ENCODE measurements around the gene NCOA7. TPM values are rescaled to one million over a fixed set of nuclear protein-coding genes. Genes with fewer than 3 reads are reported as not detected.

NCOA7 gene
- total RNA-seq, 6 donors from 2014 or later = 33.5 to 75.6 (median 48.9) TPM

DNA sequence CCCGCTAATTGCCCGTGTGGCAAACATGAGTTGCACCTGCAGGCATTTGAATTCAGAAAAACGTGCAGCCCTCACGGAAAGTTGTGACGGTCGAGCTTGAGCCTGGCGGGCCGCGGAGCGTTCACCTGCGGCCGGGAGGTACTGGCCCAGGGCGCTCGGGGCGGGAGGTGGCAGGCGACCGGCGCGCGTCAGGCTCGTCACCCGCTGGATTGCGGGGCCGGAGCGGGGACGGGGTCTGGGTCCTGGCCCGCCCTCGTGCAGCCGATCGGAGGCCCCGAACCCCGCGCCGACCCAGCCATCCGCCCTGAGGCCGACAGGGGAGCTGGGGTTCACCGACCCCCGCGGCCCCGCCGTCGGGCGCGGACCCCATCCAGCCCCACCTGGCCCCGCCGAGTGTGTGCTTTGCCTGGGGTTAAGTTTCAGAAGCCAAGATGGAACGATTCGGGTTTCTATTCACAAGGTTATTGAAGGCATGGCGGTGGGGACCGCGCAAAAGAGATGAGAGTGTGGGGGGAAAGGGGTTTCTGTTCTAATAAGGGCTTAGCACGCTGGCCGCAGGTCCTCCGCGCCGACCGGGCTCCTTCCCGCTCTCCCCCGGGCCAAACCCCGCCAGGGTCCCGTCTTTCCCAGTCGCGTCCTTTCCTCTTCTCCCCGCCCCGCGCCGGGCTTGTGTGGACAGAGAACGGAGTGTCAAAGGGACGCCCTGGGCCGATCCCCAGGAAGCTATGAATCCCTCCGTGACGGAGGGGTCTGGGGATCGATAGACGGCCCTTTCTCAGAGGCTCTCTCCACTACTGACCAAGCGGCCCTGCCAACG lies 43.0 kb upstream of the NCOA7 start:
- Histone ChIP-seq H3K4me1 (peaks cover 21 to 49% (median 29%) of the 10 kb centered on the region in 4 donors), H3K9me3 (no peaks in the 10 kb centered on the region), H3K27me3 (peaks cover 0 to 34% (median 9%) of the 10 kb centered on the region in 4 donors), H3K36me3 (no peaks in the 10 kb centered on the region), H3K27ac (peak overlapping the region; percentile 81 to 89 (median 83)), H3K4me3 (peak overlapping the region; percentile 31 to 86 (median 74))
- peak; percentile 22 to 25 for ATAC-seq (ENCODE audit: low FRiP score in 2 of 2)
- peak; percentile 42 to 90 for DNase-seq
- TF ChIP-seq POLR2AphosphoS5 (IDR thresholded peaks at IDR 0.05) = no peak
- TF ChIP-seq, protein P1, sequence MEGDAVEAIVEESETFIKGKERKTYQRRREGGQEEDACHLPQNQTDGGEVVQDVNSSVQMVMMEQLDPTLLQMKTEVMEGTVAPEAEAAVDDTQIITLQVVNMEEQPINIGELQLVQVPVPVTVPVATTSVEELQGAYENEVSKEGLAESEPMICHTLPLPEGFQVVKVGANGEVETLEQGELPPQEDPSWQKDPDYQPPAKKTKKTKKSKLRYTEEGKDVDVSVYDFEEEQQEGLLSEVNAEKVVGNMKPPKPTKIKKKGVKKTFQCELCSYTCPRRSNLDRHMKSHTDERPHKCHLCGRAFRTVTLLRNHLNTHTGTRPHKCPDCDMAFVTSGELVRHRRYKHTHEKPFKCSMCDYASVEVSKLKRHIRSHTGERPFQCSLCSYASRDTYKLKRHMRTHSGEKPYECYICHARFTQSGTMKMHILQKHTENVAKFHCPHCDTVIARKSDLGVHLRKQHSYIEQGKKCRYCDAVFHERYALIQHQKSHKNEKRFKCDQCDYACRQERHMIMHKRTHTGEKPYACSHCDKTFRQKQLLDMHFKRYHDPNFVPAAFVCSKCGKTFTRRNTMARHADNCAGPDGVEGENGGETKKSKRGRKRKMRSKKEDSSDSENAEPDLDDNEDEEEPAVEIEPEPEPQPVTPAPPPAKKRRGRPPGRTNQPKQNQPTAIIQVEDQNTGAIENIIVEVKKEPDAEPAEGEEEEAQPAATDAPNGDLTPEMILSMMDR (IDR thresholded peaks at IDR 0.05) = no peak
- TF ChIP-seq EP300 (IDR thresholded peaks at IDR 0.05) = no peak
- TF ChIP-seq POLR2A (IDR thresholded peaks at IDR 0.05) = no peak
- 0 to 6% methylated on average over 20 to 35 of the region's 76 CpGs for WGBS, 2 donors

GRCh38 chr6:125748406-125749172 lies 42.2 kb upstream of the NCOA7 start:
- DNase-seq (no peak), ATAC-seq (ENCODE audit: low FRiP score in 2 of 2) (peak; percentile 2 to 4)
- Histone ChIP-seq H3K4me1 (peaks cover 21 to 49% (median 29%) of the 10 kb centered on the region in 4 donors), H3K27me3 (peaks cover 0 to 30% (median 9%) of the 10 kb centered on the region in 4 donors), H3K36me3 (no peaks in the 10 kb centered on the region), H3K27ac (peak overlapping the region; percentile 81 to 89 (median 83)), H3K9me3 (no peaks in the 10 kb centered on the region), H3K4me3 (peak overlapping the region; percentile 53 to 86 (median 74))
- peak in 1 of 4 donors; percentile 14 for TF ChIP-seq POLR2A (IDR thresholded peaks at IDR 0.05)
- TF ChIP-seq EP300 (IDR thresholded peaks at IDR 0.05) = no peak
- 1% methylated on average over 28 to 36 of the region's 42 CpGs for WGBS, 2 donors

DNA sequence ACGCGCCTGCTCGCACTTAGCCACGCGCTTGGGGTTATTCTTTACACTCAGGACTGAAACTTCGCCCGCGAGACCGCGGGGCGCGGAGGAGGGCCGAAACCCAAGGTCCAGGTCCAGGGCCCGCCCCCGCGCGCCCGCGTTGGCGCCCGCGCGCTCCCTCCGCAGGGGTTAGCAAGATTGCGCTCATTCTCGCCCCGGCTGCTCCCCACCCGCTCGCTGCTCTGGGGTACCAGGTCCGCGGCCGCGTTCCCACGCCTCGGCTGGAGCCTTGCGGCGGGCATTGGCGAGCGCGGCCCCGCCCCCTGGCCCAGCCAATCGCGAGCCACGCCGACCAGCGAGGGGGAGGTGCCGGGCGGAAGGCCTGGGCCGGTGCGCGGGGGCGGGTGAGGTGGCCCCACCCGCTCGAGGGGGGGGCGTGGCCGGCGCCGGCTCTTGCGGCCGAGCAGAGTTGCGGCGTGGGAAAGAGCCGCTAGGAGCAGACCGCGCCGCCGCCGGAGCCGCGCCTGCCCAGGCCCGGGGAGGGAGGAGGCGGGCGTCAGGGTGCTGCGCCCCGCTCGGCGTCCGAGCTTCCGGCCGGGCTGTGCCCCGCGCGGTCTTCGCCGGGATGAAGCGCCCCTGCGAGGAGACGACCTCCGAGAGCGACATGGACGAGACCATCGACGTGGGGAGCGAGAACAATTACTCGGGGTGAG lies 41.4 kb upstream of the NCOA7 start, which contains the start of gene HEY2:
HEY2 (plus strand) TSS at position 460 of the 692 bp plus-strand sequence; CDS start at position 605, 145 bp downstream.
- ATAC-seq (ENCODE audit: low FRiP score in 2 of 2) (peak; percentile 98), DNase-seq (peak; percentile 93 to 99)
- H3K27ac ChIP-seq = peak within 1 kb of the TSS; percentile 81 to 89 (median 83)
- WGBS, 2 donors = 0 to 1% methylated on average over 7 to 35 of the region's 95 CpGs
- H3K9me3 ChIP-seq = no peaks in the 10 kb centered on the region
- H3K36me3 ChIP-seq = no peaks in the 10 kb centered on the region
- H3K27me3 ChIP-seq = peaks cover 0 to 30% (median 9%) of the 10 kb centered on the region in 4 donors
- H3K4me1 ChIP-seq = peaks cover 21 to 49% (median 29%) of the 10 kb centered on the region in 4 donors
- TF ChIP-seq EP300 (IDR thresholded peaks at IDR 0.05) (peak in 2 of 4 donors; percentile 7 to 16), POLR2AphosphoS5 (IDR thresholded peaks at IDR 0.05) (peak; percentile 5 to 71), POLR2A (IDR thresholded peaks at IDR 0.05) (peak in 3 of 4 donors; percentile 39 to 70 (median 67))
- TF ChIP-seq, protein P1 (IDR thresholded peaks at IDR 0.05) = peak in 5 of 6 experiments; percentile 13 to 70 (median 32)
- H3K4me3 ChIP-seq = peak within 1 kb of the TSS; percentile 65 to 86 (median 74)

DNA sequence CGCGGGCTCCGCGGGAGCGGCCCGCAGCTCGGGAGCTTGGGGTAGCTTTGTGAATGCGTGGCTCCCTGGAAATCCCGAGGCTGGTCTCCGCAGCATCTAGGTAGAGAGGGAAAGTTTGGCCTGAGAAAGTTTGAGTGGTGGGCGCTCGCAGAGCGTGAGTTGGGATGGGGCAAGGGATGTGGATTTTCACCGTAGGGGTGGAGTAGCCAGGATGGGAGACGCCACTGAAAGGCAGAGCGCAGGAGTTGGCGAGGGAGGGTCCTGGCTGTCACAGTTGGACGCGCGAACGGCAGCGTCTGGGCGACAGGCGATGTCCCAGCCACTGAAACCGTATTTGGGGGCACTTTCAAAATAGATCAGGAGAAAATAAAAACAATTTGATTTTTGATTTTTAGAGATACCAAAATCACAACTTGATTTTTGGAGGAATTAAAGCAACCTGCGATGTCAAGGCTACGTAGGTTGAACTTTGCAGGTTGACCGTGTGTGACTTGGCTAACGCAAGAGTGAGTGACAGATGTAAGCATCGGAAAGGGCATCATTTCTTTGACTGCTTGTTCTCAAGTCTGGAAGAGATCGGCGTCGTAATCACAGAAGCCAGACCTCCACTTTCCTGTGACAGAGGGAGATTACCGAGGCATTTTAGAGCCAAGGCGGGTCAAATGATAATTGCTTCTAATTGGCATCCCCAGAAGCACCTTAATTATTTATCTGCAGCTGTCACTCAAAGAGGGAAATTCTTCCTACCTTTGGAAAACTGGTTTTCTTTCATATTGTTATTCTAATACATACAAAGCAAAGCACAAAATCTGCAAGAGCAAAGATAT lies 40.7 kb upstream of the NCOA7 start:
- Histone ChIP-seq H3K4me1 (peaks cover 21 to 49% (median 29%) of the 10 kb centered on the region in 4 donors), H3K27ac (peak overlapping the region; percentile 81 to 89 (median 83)), H3K27me3 (peaks cover 0 to 30% (median 9%) of the 10 kb centered on the region in 4 donors), H3K4me3 (peak overlapping the region; percentile 65 to 86 (median 74)), H3K36me3 (no peaks in the 10 kb centered on the region), H3K9me3 (no peaks in the 10 kb centered on the region)
- TF ChIP-seq POLR2AphosphoS5 (IDR thresholded peaks at IDR 0.05) = no peak
- no peak for TF ChIP-seq EP300 (IDR thresholded peaks at IDR 0.05)
- TF ChIP-seq POLR2A (IDR thresholded peaks at IDR 0.05) = no peak
- TF ChIP-seq, protein P1 (IDR thresholded peaks at IDR 0.05) = no peak
- DNase-seq = no peak
- no peak for ATAC-seq (ENCODE audit: low FRiP score in 2 of 2)
- WGBS, 2 donors = 5 to 7% methylated on average over 32 to 34 of the region's 35 CpGs

All from upper lobe of left lung (tissue), 6 donors.